SK-N-SH (cell line): ENCODE results near the gene WNT8B. TPM values are rescaled to one million over a fixed set of nuclear protein-coding genes. Genes with fewer than 3 reads are reported as not detected.

Experiments used
- CTCF ChIA-PET: fragments of 300-600, 350-600 bp; formaldehyde crosslinking; extraction: SDS; loops from one replicate; lab custom pipeline; 2021; lab: Yijun Ruan, JAX
- POLR2A ChIA-PET: fragments of 350-600 bp; sonication (Branson Sonifier 250); formaldehyde crosslinking; extraction: SDS; loops from one replicate; lab custom pipeline; 2020; ENCODE audit warnings: antibody characterized with exemption, inconsistent platforms; lab: Yijun Ruan, JAX
- DNase-seq: peaks from one replicate; pipeline ENCODE4 v3.0.0; 2012
- H2AFZ ChIP-seq: fragments of 200-600 bp; sonication (generic); 2 replicates; pipeline ENCODE4 v1.8.1; 2016; ENCODE audit warnings: antibody characterized with exemption, mild to moderate bottlenecking, low read depth
- H3F3A ChIP-seq: fragments of 200-600 bp; sonication (generic); replicated peaks from 2 replicates; pipeline ENCODE3; 2016; ENCODE audit warnings: antibody characterized with exemption, mild to moderate bottlenecking; ENCODE audit not compliant: insufficient read depth
- H3K27ac ChIP-seq, 2 experiments: fragments of 200-500 bp in 1 of 2; fragments of 200-600 bp in 1 of 2; sonication (Bioruptor generic) in 1 of 2; sonication (generic), shearing (Covaris generic) in 1 of 2; 2 replicates each; pipeline versions ENCODE4 v1.5.1 to v1.6.1; 2014 to 2016; ENCODE audit warnings: low read depth in 2 of 2, inconsistent platforms in 1 of 2, low read length in 1 of 2, mild to moderate bottlenecking in 1 of 2, mixed read lengths in 1 of 2
- H3K27me3 ChIP-seq: fragments of 200-600 bp; sonication (generic), shearing (Covaris generic); 2 replicates; pipeline ENCODE4 v1.6.1; 2016; ENCODE audit warnings: mixed run types; ENCODE audit not compliant: insufficient read depth
- H3K36me3 ChIP-seq, 2 experiments: fragments of 200-500 bp in 1 of 2; fragments of 200-600 bp in 1 of 2; sonication (Bioruptor generic) in 1 of 2; sonication (generic) in 1 of 2; replicated peaks in 1 of 2; 2 replicates each; pipeline versions ENCODE3 to v1.5.1; 2014 to 2016; ENCODE audit warnings: low read length in 1 of 2, mild to moderate bottlenecking in 1 of 2; ENCODE audit not compliant: insufficient read depth in 2 of 2, control insufficient read depth in 1 of 2
- H3K4me1 ChIP-seq, 2 experiments: fragments of 200-500 bp in 1 of 2; fragments of 200-600 bp in 1 of 2; sonication (Bioruptor generic) in 1 of 2; sonication (generic), shearing (Covaris generic) in 1 of 2; 2 replicates each; pipeline versions ENCODE4 v1.5.1 to v1.6.1; 2014 to 2016; ENCODE audit warnings: low read depth in 1 of 2, low read length in 1 of 2, mixed run types in 1 of 2; ENCODE audit not compliant: insufficient read depth in 2 of 2, control insufficient read depth in 1 of 2
- H3K4me2 ChIP-seq: fragments of 200-600 bp; sonication (generic), shearing (Covaris generic); 2 replicates; pipeline ENCODE4 v1.6.1; 2017; ENCODE audit warnings: mixed run types
- H3K4me3 ChIP-seq, 2 experiments: fragments of 200-500 bp in 1 of 2; fragments of 200-600 bp in 1 of 2; sonication (Bioruptor generic) in 1 of 2; sonication (generic), shearing (Covaris generic) in 1 of 2; 2 replicates each; pipeline versions ENCODE4 v1.5.1 to v1.8.1; 2014 to 2016; ENCODE audit warnings: low read depth in 2 of 2, inconsistent platforms in 1 of 2, low read length in 1 of 2, mild to moderate bottlenecking in 1 of 2, mixed read lengths in 1 of 2, moderate library complexity in 1 of 2
- H3K79me2 ChIP-seq: fragments of 200-600 bp; sonication (generic); 2 replicates; pipeline ENCODE4 v1.8.1; 2017; ENCODE audit warnings: mild to moderate bottlenecking; ENCODE audit not compliant: insufficient read depth
- H3K9ac ChIP-seq: fragments of 200-600 bp; sonication (generic); 2 replicates; pipeline ENCODE4 v1.6.1; 2017; ENCODE audit warnings: mixed run types
- H3K9me2 ChIP-seq: fragments of 200-600 bp; sonication (generic); 2 replicates; pipeline ENCODE4 v1.6.1; 2017; ENCODE audit warnings: mixed run types
- H3K9me3 ChIP-seq: fragments of 200-600 bp; sonication (generic); 2 replicates; pipeline ENCODE4 v1.6.1; 2017; ENCODE audit warnings: mixed run types, mild to moderate bottlenecking, moderate library complexity
- H4K20me1 ChIP-seq: fragments of 200-600 bp; sonication (generic); 2 replicates; pipeline ENCODE4 v1.6.1; 2017; ENCODE audit warnings: mild to moderate bottlenecking, mixed run types; ENCODE audit not compliant: insufficient read depth
- CTCF ChIP-seq: fragments of 200-600 bp; sonication (generic); IDR thresholded peaks from 2 replicates; pipeline ENCODE4 v1.6.1; 2017; ENCODE audit warnings: antibody characterized with exemption, mild to moderate bottlenecking, moderate library complexity
- EP300 ChIP-seq, 2 experiments: IDR thresholded peaks; 2 replicates each; pipeline versions ENCODE4 v1.4.0 to v1.6.1; 2012; ENCODE audit warnings: borderline replicate concordance in 1 of 2, low read depth in 1 of 2, low read length in 1 of 2
- EZH2phosphoT487 ChIP-seq: fragments of 200-600 bp; sonication (generic); IDR thresholded peaks from 2 replicates; pipeline ENCODE4 v1.6.1; 2017; ENCODE audit warnings: low read depth, mixed run types, mild to moderate bottlenecking, antibody characterized with exemption, moderate library complexity, borderline replicate concordance
- GATA2 ChIP-seq: sonication (generic); formaldehyde crosslinking; IDR thresholded peaks from 2 replicates; pipeline ENCODE4 v1.5.0; 2020; ENCODE audit warnings: mild to moderate bottlenecking, missing genetic modification reagents
- IRF3 ChIP-seq: fragments of 150-350 bp; IDR thresholded peaks from 2 replicates; pipeline ENCODE4 v1.6.1; 2016; ENCODE audit warnings: mild to moderate bottlenecking, low read depth, low read length
- MAX ChIP-seq: IDR thresholded peaks from 2 replicates; pipeline ENCODE4 v1.4.0; 2012; ENCODE audit warnings: low read depth
- MXI1 ChIP-seq: IDR thresholded peaks from 2 replicates; pipeline ENCODE4 v1.6.1; 2012; ENCODE audit warnings: mild to moderate bottlenecking, low read depth, low read length, improper control_type of control experiment
- NFIC ChIP-seq: IDR thresholded peaks from 2 replicates; pipeline ENCODE4 v1.4.0; 2012; ENCODE audit warnings: borderline replicate concordance
- POLR2AphosphoS5 ChIP-seq: IDR thresholded peaks from 2 replicates; pipeline ENCODE4 v1.6.1; 2012; ENCODE audit warnings: low read depth, low read length
- RAD21 ChIP-seq: IDR thresholded peaks from 2 replicates; pipeline ENCODE4 v1.6.1; 2012; ENCODE audit warnings: mild to moderate bottlenecking, low read length
- RCOR1 ChIP-seq: fragments of 150-350 bp; IDR thresholded peaks from 2 replicates; pipeline ENCODE4 v1.6.1; 2017; ENCODE audit warnings: antibody characterized with exemption, low read length
- REST ChIP-seq: IDR thresholded peaks from 2 replicates; pipeline ENCODE4 v1.6.1; 2012; ENCODE audit warnings: mild to moderate bottlenecking, low read depth, low read length, moderate library complexity
- RFX5 ChIP-seq: IDR thresholded peaks from 2 replicates; pipeline ENCODE4 v1.6.1; 2012; ENCODE audit warnings: mild to moderate bottlenecking, improper control_type of control experiment, low read length
- RXRA ChIP-seq: IDR thresholded peaks from 2 replicates; pipeline ENCODE4 v1.4.0; 2012; ENCODE audit warnings: low read depth, mild to moderate bottlenecking, borderline replicate concordance
- SIN3A ChIP-seq: IDR thresholded peaks from 2 replicates; pipeline ENCODE4 v1.6.1; 2012; ENCODE audit warnings: low read depth, mild to moderate bottlenecking, low read length, moderate library complexity, borderline replicate concordance
- TCF12 ChIP-seq: IDR thresholded peaks from 2 replicates; pipeline ENCODE4 v1.4.0; 2012
- WGBS: methylation state at CpG from one replicate; pipeline ENCODE4 v1.1.6; 2017; ENCODE audit warnings: low lambda C conversion rate; 5-methylcytosine and 5-hydroxymethylcytosine counted together
- polyA plus RNA-seq, 3 experiments: library from polyadenylated mRNA; depleted of rRNA; stranded (reverse); fragments of >200 nt; gene quantifications; 2 replicates each; pipeline ENCODE4 v1.2.3, GENCODE V29; 2012

The WNT8B gene
- polyA plus RNA-seq, 1 of the 3 experiments (the other 2 are of a cell fraction) = 0.18 TPM

GRCh38 chr10:100508266-100508665 is 45.5 kb downstream of the WNT8B start:
- H2AFZ ChIP-seq = no peak overlapping the region
- no peaks in the 10 kb centered on the region for H3K9me2 ChIP-seq
- CTCF ChIA-PET = interaction anchor here (1.0 to 14.3 kb wide), 33 partner anchors 8 to 663 kb away, joined by 3 to 150 read pairs (median 6); partner anchors contain the start of genes HIF1AN, PKD2L1 and SEC31B
- no peak overlapping the region; a peak in 1 of 4 replicates for H3K27ac ChIP-seq
- no peaks in the 10 kb centered on the region for H3K27me3 ChIP-seq
- H3F3A ChIP-seq = no peaks in the 10 kb centered on the region
- H3K4me1 ChIP-seq = peaks cover 0 to 15% of the 10 kb centered on the region in 2 experiments; a peak in 2 of 4 replicates
- H3K9me3 ChIP-seq = no peaks in the 10 kb centered on the region
- TF ChIP-seq TCF12 (no peak), POLR2AphosphoS5 (no peak), EZH2phosphoT487 (no peak), NFIC (no peak), RAD21 (no peak), GATA2 (no peak), MXI1 (no peak), RFX5 (no peak), MAX (no peak), EP300 (IDR thresholded peaks at IDR 0.05; ENCODE audit: borderline replicate concordance in 1 of 2, low read depth in 1 of 2, low read length in 1 of 2) (no peak), CTCF (no peak), REST (no peak), RCOR1 (no peak), IRF3 (no peak), SIN3A (no peak), RXRA (no peak)
- H3K79me2 ChIP-seq = no peaks in the 10 kb centered on the region
- no peaks in the 10 kb centered on the region for H4K20me1 ChIP-seq
- DNase-seq = no peak
- H3K4me3 ChIP-seq = no peak overlapping the region
- H3K9ac ChIP-seq = no peak overlapping the region
- 10% methylated on average over 1 of the region's 1 CpG for WGBS
- peaks cover 0 to 2% of the 10 kb centered on the region in 2 experiments for H3K36me3 ChIP-seq
- POLR2A ChIA-PET = no interaction called here
- H3K4me2 ChIP-seq = no peak overlapping the region
